A673 (cell line): Measurements from ENCODE around the gene CCR6. TPM values are rescaled to one million over a fixed set of nuclear protein-coding genes. Genes with fewer than 3 reads are reported as not detected.

Experiments
- BruUV-seq: library from RNA; stranded (reverse); fragments of 400-500 nt; replicated peaks from 2 replicates; lab custom pipeline; 2021; lab: Mats Ljungman, UMichigan
- CTCF ChIA-PET: fragments of 300-600 bp; sonication (Branson Sonifier 250); formaldehyde crosslinking; loops from one replicate; lab custom pipeline; 2022; ENCODE audit warnings: antibody characterized with exemption; lab: Charles Lee
- POLR2A ChIA-PET: fragments of 300-600 bp; sonication (Branson Sonifier 250); formaldehyde crosslinking; loops from one replicate; lab custom pipeline; 2022; ENCODE audit warnings: antibody characterized with exemption; ENCODE audit not compliant: low non-redundant PET; lab: Charles Lee
- DNase-seq: peaks from one replicate; pipeline ENCODE4 v3.0.0-alpha.2; 2015; ENCODE audit warnings: low spot score
- H3K27ac ChIP-seq: fragments of 200-600 bp; sonication (generic); 2 replicates; pipeline ENCODE4 v1.5.1; 2016; ENCODE audit warnings: mixed run types, low read depth, mild to moderate bottlenecking, mixed read lengths, antibody characterized with exemption, low read length; ENCODE audit not compliant: poor library complexity, severe bottlenecking
- H3K27me3 ChIP-seq: fragments of 200-600 bp; sonication (generic); replicated peaks from 2 replicates; pipeline ENCODE4 v1.6.1; 2017; ENCODE audit warnings: mixed run types, low read depth, mild to moderate bottlenecking, mixed read lengths, antibody characterized with exemption, low read length; ENCODE audit not compliant: insufficient read depth, poor library complexity
- H3K36me3 ChIP-seq: fragments of 200-600 bp; sonication (generic); 2 replicates; pipeline ENCODE4 v1.6.1; 2016; ENCODE audit warnings: mixed run types, mild to moderate bottlenecking, mixed read lengths, antibody characterized with exemption, low read length; ENCODE audit not compliant: insufficient read depth, poor library complexity, severe bottlenecking
- H3K4me1 ChIP-seq: fragments of 200-600 bp; sonication (generic); 2 replicates; pipeline ENCODE4 v1.6.1; 2017; ENCODE audit warnings: mixed run types, mild to moderate bottlenecking, mixed read lengths, antibody characterized with exemption, low read length; ENCODE audit not compliant: insufficient read depth, poor library complexity, severe bottlenecking
- H3K4me3 ChIP-seq: fragments of 200-600 bp; sonication (generic); 2 replicates; pipeline ENCODE4 v1.5.1; 2016; ENCODE audit warnings: low read depth, mixed run types, mild to moderate bottlenecking, mixed read lengths, low read length; ENCODE audit not compliant: poor library complexity, severe bottlenecking
- H3K9me3 ChIP-seq: fragments of 200-600 bp; sonication (generic); 2 replicates; pipeline ENCODE4 v1.6.1; 2016; ENCODE audit warnings: mixed run types, low read depth, mild to moderate bottlenecking, mixed read lengths, antibody characterized with exemption, low read length; ENCODE audit not compliant: poor library complexity, severe bottlenecking
- CTCF ChIP-seq: fragments of 300-800, 200-600 bp; sonication (generic); conservative IDR thresholded peaks from 2 replicates; pipeline ENCODE4 v1.5.1; 2017; ENCODE audit warnings: low read depth, mild to moderate bottlenecking, antibody characterized with exemption, low read length, moderate library complexity, mixed read lengths
- EZH2 ChIP-seq: fragments of 200-600 bp; sonication (generic); IDR thresholded peaks from 2 replicates; pipeline ENCODE4 v1.6.1; 2017; ENCODE audit warnings: borderline replicate concordance, low read depth, mild to moderate bottlenecking, mixed read lengths, antibody characterized with exemption, low read length; ENCODE audit not compliant: poor library complexity, severe bottlenecking
- intact Hi-C: fragments of 100-400 bp; cut with micrococcal nuclease; formaldehyde crosslinking; loops from one replicate; pipeline ENCODE4 v1.10.0; 2022; ENCODE audit not compliant: unreplicated experiment
- total RNA-seq: library from RNA; stranded (reverse); gene quantifications from 2 replicates; pipeline ENCODE4 v1.2.3, GENCODE V29; 2021

CCR6 gene
- total RNA-seq, 1 experiment from 2014 or later = not detected

GRCh38 chr6:167118006-167118405 lies 4.9 kb upstream of the CCR6 start:
- POLR2A ChIA-PET = no interaction called here
- H3K27me3 ChIP-seq = peaks cover 5% of the 10 kb centered on the region
- BruUV-seq = no TSS peak
- intact Hi-C loops = no loop called here
- H3K4me1 ChIP-seq = no peaks in the 10 kb centered on the region
- no peak for TF ChIP-seq CTCF
- no peak for TF ChIP-seq EZH2
- DNase-seq = no peak
- no peaks in the 10 kb centered on the region for H3K36me3 ChIP-seq
- CTCF ChIA-PET = no interaction called here
- no peaks in the 10 kb centered on the region for H3K9me3 ChIP-seq
- H3K27ac ChIP-seq = no peak overlapping the region
- no peak overlapping the region for H3K4me3 ChIP-seq

GRCh38 chr6:167118839-167119238 lies 4.1 kb upstream of the CCR6 start:
- Histone ChIP-seq H3K27ac (no peak overlapping the region), H3K9me3 (no peaks in the 10 kb centered on the region), H3K4me1 (no peaks in the 10 kb centered on the region), H3K27me3 (peaks cover 5% of the 10 kb centered on the region), H3K4me3 (no peak overlapping the region), H3K36me3 (no peaks in the 10 kb centered on the region)
- DNase-seq = no peak
- TF ChIP-seq CTCF = no peak
- TF ChIP-seq EZH2 = no peak
- intact Hi-C loops = no loop called here
- no TSS peak for BruUV-seq
- ChIA-PET POLR2A (interaction anchor here (0.5 kb wide), 1 partner anchor 24 kb away, joined by 8 read pairs; no protein-coding TSS in a partner anchor), CTCF (no interaction called here)

DNA sequence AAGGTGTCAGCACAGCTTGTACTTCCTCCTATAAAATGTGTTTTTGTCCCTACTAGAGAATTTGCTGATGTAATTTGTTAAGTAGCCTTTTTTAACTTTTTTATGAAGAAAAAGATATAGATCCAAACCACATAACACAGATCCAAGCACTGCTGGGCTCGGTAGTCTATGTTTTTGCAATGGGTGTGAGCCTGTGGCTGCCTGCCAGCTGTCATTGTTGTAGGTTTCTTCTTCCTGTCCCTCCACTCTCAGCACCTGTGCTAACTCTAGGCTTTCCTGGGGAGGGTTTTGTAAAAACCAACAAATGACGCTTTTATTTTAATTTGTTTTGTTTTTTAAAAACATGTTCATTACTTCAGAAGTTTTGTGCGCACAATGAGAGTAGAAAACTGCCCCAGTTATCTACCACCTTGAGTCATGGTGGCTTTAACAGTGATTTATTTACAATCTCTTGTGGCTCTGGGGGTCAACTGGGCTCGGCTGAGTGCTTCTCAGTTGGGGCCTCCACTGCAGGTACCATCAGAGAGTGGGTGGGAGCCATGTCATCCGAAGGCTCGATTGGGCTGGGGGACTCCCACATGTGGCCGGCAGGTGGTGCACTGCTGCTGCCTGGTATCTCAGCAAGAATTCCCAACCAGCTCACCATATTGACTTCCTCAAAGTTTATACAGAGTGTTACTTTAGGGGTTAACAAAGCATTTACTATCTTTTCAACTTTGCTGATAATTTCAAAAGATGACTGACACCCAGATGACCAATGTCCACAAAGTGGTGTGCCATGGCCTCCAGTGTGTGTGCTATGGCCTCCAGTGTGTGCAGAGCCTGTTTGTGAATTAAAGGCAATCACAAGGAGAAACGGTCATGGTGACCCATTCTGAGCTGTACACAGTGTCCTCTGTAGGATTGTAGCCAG lies 3.0 kb upstream of the CCR6 start:
- intact Hi-C loops = no loop called here
- Histone ChIP-seq H3K4me3 (no peak overlapping the region), H3K27me3 (peaks cover 5% of the 10 kb centered on the region), H3K9me3 (no peaks in the 10 kb centered on the region), H3K4me1 (no peaks in the 10 kb centered on the region), H3K36me3 (no peaks in the 10 kb centered on the region), H3K27ac (no peak overlapping the region)
- no peak for DNase-seq
- ChIA-PET CTCF (no interaction called here), POLR2A (no interaction called here)
- 0 out of 2 replicates have a peak, but pooled peaks have one; percentile 31 for TF ChIP-seq CTCF
- no peak for TF ChIP-seq EZH2
- BruUV-seq = no TSS peak
